Erythroblast (primary cell): ENCODE measurements around the gene SLC19A3.

Experiments
- GATA1 ChIP-seq: IDR thresholded peaks from 2 replicates; pipeline ENCODE4 v1.6.1; 2011; ENCODE audit warnings: low read depth, mild to moderate bottlenecking, control low read depth, low read length, moderate library complexity
- POLR2A ChIP-seq: IDR thresholded peaks from 2 replicates; pipeline ENCODE4 v1.6.1; 2011; ENCODE audit warnings: mild to moderate bottlenecking, low read length

GRCh38 chr2:227655454-227655853 lies 62.4 kb downstream of the SLC19A3 start:
- no peak for TF ChIP-seq POLR2A
- no peak for TF ChIP-seq GATA1
